ENCODE data around the gene SNTG2. TPM values are rescaled to one million over a fixed set of nuclear protein-coding genes. Genes with fewer than 3 reads are reported as not detected.

Gene SNTG2
- total RNA-seq, 4 donors from 2014 or later: 1.7 to 5.9 (median 2.0) TPM; not detected in 1

DNA sequence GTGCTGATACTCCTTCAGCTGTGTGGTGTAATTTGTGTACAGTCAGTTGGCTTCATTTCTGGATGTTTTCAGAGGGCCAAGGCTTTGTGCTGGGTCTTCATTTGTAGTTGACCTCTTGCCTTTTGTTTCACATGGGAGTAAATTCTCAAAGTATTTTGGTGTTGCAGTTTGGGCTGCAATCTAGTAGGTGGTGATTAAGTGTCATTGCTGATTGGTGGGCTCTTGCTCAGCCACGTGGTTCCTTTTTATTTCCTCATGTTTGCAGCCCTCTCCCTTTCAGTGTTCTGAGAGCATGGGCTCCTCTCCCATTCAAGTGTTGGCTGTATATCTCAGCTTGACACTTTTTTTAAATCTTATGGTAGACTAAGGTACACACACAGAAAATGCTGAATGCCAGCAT lies 96.8 kb downstream of the SNTG2 start:
- 0 to 8% methylated on average over 1 of the region's 1 CpG for WGBS, 2 donors
- H3K4me3 ChIP-seq: no peak overlapping the region
- H3K9me3 ChIP-seq: no peaks in the 10 kb centered on the region
- no peaks in the 10 kb centered on the region for H3K36me3 ChIP-seq
- H3K27me3 ChIP-seq: no peaks in the 10 kb centered on the region
- DNase-seq: no peak
- intact Hi-C loops (cut with DNase I): no loop called here
- TF ChIP-seq POLR2A (IDR thresholded peaks at IDR 0.05): no peak
- TF ChIP-seq, protein P1, sequence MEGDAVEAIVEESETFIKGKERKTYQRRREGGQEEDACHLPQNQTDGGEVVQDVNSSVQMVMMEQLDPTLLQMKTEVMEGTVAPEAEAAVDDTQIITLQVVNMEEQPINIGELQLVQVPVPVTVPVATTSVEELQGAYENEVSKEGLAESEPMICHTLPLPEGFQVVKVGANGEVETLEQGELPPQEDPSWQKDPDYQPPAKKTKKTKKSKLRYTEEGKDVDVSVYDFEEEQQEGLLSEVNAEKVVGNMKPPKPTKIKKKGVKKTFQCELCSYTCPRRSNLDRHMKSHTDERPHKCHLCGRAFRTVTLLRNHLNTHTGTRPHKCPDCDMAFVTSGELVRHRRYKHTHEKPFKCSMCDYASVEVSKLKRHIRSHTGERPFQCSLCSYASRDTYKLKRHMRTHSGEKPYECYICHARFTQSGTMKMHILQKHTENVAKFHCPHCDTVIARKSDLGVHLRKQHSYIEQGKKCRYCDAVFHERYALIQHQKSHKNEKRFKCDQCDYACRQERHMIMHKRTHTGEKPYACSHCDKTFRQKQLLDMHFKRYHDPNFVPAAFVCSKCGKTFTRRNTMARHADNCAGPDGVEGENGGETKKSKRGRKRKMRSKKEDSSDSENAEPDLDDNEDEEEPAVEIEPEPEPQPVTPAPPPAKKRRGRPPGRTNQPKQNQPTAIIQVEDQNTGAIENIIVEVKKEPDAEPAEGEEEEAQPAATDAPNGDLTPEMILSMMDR (IDR thresholded peaks at IDR 0.05): peak in 1 of 6 experiments; percentile 35
- H3K4me1 ChIP-seq: no peaks in the 10 kb centered on the region
- no peak overlapping the region for H3K27ac ChIP-seq

DNA sequence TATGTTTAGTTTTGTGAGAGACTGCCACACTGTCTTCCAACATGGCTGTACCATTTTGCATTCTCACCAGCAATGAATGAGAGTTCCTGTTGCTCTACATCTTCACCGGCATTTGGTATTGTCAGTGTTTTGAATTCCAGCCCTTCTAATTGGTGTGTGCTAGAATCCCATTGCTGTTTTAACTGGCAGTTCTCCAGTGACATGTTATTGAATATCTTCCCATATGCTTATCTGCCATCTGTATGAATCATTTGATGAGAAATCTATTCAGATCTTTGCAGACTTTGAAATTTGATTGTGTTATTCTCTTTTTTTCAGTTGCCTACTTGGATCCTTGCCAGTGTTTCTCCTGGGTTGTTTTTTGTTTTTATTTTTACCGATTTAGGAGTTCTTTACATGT lies 99.0 kb downstream of the SNTG2 start:
- H3K27me3 ChIP-seq: no peaks in the 10 kb centered on the region
- no peak for DNase-seq
- no peak overlapping the region for H3K4me3 ChIP-seq
- no peaks in the 10 kb centered on the region for H3K4me1 ChIP-seq
- TF ChIP-seq, protein P1 (IDR thresholded peaks at IDR 0.05): no peak
- TF ChIP-seq POLR2A (IDR thresholded peaks at IDR 0.05): no peak
- 53 to 62% methylated on average over 2 of the region's 2 CpGs for WGBS, 2 donors
- no peak overlapping the region for H3K27ac ChIP-seq
- H3K9me3 ChIP-seq: no peaks in the 10 kb centered on the region
- H3K36me3 ChIP-seq: no peaks in the 10 kb centered on the region
- intact Hi-C loops (cut with DNase I): no loop called here

DNA sequence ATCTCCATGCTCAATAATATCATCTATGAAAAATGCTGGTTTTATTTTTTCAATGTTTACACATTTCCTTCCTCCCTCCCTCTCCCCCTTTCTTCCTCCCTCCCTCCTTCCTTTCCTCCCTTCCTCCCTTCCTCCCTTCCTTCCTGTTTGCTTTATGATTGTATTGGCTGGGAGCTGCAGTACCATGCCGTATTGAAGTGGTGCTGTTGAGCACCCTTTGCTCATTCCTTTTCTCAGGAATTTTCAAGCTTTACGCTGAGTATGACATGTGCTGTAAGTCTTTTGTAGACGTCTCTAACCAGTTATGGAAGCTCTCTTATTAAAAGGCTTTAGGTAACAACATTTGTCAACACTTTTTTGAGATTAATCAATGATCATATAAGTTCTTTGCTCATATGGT lies 100.4 kb downstream of the SNTG2 start:
- intact Hi-C loops (cut with DNase I): no loop called here
- DNase-seq: no peak
- Histone ChIP-seq H3K27me3 (no peaks in the 10 kb centered on the region), H3K36me3 (no peaks in the 10 kb centered on the region), H3K4me1 (no peaks in the 10 kb centered on the region), H3K27ac (no peak overlapping the region), H3K9me3 (no peaks in the 10 kb centered on the region), H3K4me3 (no peak overlapping the region)
- TF ChIP-seq POLR2A (IDR thresholded peaks at IDR 0.05): no peak
- TF ChIP-seq, protein P1 (IDR thresholded peaks at IDR 0.05): no peak
- 41 to 56% methylated on average over 3 of the region's 3 CpGs for WGBS, 2 donors

DNA sequence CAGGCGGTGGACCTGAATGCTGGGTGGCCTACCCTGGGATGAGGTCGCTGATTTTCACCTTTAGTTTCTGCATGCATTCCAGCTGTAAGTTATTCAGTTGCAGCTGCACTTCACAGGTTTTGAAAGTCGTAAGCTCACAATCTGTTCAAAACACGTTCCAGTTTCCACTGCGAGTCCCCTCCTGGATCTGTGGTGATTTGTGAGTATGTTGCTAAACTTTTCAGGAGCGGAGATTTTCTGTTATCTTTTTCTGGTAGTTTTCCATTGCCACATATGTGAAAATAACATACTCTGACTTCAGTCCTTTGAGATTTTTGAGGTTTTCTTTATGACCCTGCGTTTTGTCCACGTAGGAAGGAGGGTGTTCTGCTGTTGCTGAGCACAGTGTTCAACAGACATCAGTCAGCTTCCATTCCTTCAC lies 102.1 kb downstream of the SNTG2 start:
- TF ChIP-seq, protein P1 (IDR thresholded peaks at IDR 0.05): no peak
- TF ChIP-seq POLR2A (IDR thresholded peaks at IDR 0.05): no peak
- Histone ChIP-seq H3K4me3 (no peak overlapping the region), H3K27ac (no peak overlapping the region), H3K27me3 (no peaks in the 10 kb centered on the region), H3K9me3 (no peaks in the 10 kb centered on the region), H3K4me1 (no peaks in the 10 kb centered on the region), H3K36me3 (no peaks in the 10 kb centered on the region)
- no peak for DNase-seq
- intact Hi-C loops (cut with DNase I): no loop called here
- WGBS, 2 donors: 65 to 67% methylated on average over 6 to 8 of the region's 8 CpGs

DNA sequence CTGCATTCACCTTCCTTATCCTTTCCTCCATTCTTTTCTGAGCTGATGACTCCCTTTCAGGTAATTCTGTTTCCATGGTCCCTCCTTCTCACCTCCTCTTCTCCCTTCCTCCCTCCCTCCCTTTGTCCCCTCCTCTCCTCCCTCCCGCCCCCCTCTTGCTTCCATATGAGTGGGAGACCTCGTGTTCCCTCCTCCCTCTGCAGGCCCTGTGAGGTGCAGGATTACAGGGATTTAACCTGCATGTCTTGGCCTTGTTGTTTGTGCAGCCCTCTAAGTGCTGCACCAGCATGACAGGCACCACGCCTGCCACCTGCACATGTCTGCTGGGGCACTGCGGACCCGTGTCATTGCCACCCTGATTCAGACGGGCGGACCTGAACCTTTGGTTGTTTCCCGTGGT lies 103.1 kb downstream of the SNTG2 start:
- H3K4me1 ChIP-seq: no peaks in the 10 kb centered on the region
- H3K27ac ChIP-seq: no peak overlapping the region
- TF ChIP-seq, protein P1 (IDR thresholded peaks at IDR 0.05): no peak
- no peak for TF ChIP-seq POLR2A (IDR thresholded peaks at IDR 0.05)
- no peaks in the 10 kb centered on the region for H3K9me3 ChIP-seq
- no peaks in the 10 kb centered on the region for H3K36me3 ChIP-seq
- H3K27me3 ChIP-seq: peaks cover 0 to 6% (median 0%) of the 10 kb centered on the region in 4 donors
- WGBS, 2 donors: 50 to 69% methylated on average over 2 to 7 of the region's 8 CpGs
- H3K4me3 ChIP-seq: no peak overlapping the region
- intact Hi-C loops (cut with DNase I): no loop called here
- no peak for DNase-seq

Data from esophagus squamous epithelium (tissue), 5 donors.